Uterus (tissue), 2 donors: ENCODE measurements around the gene PAX2.

ENCODE experiments used
- POLR2A ChIP-seq, 2 donors: fragments of 450-650 bp; IDR thresholded peaks; one replicate each; pipeline ENCODE4 v1.6.1; 2016; ENCODE audit warnings: antibody characterized with exemption in 2 of 2, mild to moderate bottlenecking in 1 of 2, moderate library complexity in 1 of 2
- TF ChIP-seq, protein P1 (sequence below), 4 experiments: fragments of 200-600 bp in 2 of 4; fragments of 450-650 bp in 2 of 4; sonication (generic) in 2 of 4; IDR thresholded peaks; one replicate each; pipeline ENCODE4 v1.5.1; 2016 to 2019; ENCODE audit warnings: antibody characterized with exemption in 4 of 4, mild to moderate bottlenecking in 2 of 4, moderate library complexity in 1 of 4

DNA sequence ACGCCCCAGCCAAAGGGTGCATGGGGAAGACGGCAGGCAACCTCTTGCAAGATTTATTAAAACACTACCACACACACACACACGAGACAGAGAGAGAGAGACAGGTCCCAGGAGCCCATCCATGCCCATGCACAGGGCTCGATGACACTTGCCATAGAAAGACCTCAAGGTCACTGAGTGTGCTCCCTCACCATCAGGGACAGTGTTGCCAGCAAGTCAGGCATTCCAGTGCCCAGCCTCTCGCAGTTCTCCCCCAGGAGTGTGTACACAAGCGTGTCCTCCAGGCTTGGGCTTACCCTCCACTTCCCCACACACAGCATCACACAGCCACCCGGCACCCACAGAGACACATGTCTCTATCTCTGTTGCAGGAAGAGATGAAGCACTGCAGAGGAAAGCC is 120.6 kb downstream of the PAX2 start:
- TF ChIP-seq, protein P1, sequence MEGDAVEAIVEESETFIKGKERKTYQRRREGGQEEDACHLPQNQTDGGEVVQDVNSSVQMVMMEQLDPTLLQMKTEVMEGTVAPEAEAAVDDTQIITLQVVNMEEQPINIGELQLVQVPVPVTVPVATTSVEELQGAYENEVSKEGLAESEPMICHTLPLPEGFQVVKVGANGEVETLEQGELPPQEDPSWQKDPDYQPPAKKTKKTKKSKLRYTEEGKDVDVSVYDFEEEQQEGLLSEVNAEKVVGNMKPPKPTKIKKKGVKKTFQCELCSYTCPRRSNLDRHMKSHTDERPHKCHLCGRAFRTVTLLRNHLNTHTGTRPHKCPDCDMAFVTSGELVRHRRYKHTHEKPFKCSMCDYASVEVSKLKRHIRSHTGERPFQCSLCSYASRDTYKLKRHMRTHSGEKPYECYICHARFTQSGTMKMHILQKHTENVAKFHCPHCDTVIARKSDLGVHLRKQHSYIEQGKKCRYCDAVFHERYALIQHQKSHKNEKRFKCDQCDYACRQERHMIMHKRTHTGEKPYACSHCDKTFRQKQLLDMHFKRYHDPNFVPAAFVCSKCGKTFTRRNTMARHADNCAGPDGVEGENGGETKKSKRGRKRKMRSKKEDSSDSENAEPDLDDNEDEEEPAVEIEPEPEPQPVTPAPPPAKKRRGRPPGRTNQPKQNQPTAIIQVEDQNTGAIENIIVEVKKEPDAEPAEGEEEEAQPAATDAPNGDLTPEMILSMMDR (IDR thresholded peaks at IDR 0.05), result no peak
- no peak for TF ChIP-seq POLR2A (IDR thresholded peaks at IDR 0.05)
